GM19193 (cell line): ENCODE data around the gene AFAP1.

ENCODE experiments used
- POLR2A ChIP-seq: IDR thresholded peaks from 4 replicates; pipeline ENCODE4 v1.6.1; 2011; ENCODE audit not compliant: insufficient read depth, insufficient read length; ENCODE audit errors: extremely low read depth

Gene AFAP1

DNA sequence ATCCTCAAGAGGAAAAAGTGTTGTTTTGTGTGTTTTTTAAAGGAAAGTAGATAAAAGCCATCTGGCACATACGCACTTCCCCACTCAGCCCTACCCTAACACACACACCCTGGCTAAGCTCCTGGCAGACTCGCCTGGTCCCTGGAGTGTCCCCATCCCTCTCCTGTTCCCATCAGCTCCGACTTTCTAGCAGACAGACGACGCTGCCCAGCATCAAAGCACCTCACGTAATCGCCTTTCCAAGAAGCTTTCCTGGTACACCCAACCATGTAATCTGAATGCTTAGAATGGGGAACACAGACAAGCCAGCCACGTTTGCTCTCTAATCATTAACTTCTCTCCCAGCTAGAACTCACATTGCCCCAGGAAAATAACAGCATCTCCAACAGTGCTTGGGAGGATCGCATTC, 116.2 kb downstream of the AFAP1 start:
- TF ChIP-seq POLR2A = no peak

DNA sequence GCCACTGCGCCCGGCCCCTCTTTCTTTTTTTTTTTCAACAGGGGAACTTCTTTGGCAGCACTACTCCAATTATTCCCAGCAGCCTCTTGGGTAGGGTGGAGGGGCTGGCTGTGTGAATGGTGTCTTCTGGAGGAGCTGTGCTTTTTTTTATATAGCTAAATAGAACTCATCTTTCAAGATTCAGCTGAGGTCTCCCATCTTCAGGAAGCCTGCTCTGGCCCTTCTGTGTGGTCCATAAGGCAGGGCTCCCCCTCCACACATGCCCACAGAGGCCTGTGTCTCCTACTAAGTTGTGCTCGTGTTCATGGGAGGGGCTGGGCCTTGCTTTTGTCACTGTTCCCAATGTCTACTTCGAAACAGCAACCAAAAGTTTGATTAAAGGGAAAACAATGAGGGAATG, 116.8 kb downstream of the AFAP1 start:
- TF ChIP-seq POLR2A = no peak

DNA sequence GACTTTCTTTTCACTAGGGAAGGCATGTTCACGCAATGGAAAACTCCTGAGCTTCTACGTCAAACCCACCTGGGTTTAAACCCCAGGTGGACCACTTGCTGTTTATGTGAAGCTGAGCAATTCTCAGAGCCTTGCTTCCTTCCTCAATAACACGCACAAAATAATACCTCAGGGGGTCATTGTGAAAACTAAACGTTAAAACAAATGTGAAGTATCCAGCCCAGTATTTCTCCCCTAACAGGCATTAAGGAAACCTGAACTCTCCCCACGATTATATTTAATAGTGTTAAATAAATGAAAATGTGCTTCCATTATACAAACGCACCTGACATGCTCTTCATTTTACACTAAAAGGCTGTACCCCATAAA, 117.5 kb downstream of the AFAP1 start:
- TF ChIP-seq POLR2A = no peak

DNA sequence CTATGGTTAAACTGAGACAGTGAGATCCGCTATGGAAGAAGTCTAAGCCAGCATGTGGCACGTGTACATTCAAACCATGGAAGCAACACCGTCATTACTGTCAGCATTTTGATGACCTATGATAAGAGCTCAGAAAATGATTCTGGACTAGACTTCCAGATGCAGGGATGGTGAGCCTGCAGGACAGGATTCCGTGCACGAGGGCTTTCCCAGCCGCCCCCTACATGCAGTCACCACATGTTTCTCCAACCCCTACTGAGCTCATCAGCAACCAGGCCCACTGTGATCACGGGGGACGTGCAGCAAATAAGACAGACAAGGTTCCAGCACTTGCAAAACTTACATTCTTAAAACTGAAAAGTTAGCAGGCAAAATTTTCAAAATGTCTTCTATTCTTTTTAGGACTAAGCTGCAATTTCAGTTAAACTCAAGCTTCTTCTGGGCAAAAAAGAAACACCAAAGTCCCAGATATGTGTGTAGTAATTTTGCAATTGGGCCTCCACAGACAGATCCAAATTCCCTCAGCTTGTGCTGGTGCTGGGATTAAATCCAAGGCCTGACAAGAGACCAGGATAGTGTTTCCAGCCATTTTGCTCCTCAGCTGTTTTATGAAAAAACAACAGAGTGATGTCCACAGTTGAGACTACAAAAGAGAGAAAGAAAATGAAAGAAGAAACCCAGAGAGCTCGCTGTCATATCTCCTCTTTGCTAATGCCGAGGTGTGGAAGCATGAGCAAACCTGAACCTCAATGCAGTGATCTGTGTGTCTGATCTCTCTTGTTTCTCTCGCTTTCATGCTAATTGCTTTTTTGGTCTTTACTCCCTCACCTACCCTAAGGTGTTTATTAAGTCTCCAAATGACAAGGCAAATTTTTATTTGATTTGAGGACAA, 118.2 kb downstream of the AFAP1 start:
- TF ChIP-seq POLR2A = no peak

DNA sequence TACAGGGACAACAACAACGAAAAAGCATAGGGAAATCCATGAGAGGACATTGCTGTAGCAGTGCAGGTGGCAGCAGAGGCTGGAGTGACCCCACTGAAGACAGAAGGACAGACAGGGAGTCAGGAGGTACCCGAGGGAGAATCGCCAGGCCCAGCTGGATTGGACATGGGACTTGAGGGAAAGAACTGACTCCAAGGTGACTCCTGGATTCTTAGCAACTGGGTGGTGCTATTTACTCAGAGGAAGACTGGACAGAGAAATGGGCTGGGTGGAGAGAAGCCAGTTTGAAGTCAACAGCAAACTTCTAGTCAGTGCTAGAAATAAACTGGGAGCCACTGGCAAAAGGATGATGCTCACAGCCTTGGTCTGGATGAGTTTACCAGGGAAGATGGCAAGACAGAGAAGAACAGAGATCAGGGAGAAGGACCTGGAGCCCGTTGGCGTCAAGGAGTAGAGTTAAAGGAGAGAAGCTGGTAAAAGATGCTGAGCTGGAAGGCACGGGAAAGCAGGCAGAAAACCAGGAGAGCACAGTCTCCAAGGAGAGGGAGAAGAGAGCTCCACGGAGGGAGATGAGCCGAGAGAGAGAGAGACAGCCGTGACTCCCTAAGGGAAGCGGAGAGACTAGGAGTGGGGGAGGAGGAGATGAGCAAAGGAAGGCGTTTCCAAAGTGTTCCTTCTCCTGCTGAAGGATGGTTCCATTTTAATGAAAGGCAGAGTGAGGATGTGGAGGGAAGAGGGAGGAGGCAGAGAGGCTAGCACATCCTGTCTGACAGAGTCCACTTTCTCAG, 119.4 kb downstream of the AFAP1 start:
- TF ChIP-seq POLR2A = no peak

DNA sequence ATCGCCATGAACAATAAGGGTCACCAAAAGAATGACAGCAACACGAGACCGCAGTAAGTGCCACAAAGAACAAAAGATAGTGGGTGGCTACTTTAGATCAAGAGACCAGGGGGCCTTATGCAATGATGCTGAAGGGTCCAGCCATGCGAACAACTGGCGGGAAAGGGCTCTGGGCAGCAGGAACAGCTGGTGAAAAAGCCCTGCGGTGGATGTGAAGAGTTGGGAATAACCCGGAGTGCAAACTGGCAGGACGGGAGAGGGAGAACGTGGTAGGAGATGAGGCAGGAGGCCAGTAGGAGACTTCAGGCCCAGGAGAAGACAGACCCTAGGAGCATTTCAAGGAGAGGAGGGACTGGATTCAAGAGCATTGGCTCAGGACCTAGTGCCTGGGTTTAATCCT, 120.2 kb downstream of the AFAP1 start:
- TF ChIP-seq POLR2A = no peak

DNA sequence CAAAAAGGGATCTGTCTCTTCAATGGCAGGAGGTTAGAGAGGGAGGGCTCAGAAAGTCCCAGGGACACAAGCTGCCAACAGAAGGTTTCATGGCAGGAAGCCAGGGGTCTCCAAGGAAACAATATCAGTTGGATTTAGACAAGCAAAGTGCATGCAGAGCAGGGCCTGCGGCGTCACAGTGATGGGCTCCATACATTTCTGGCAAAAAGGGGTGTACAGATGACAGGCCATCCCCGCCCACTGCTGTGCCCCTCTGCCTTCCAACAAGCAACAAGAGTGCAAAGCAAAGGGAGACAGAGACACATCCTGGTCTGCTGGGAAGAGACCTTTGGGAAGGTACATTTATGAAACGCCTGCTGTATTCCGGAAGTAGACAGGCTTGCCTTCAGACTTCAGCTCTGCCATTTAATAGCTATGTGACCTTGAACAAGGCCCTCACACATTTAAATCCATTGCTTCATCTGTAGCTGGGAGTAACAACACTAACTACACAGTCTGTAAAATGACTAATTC, 121.2 kb downstream of the AFAP1 start:
- no peak for TF ChIP-seq POLR2A

DNA sequence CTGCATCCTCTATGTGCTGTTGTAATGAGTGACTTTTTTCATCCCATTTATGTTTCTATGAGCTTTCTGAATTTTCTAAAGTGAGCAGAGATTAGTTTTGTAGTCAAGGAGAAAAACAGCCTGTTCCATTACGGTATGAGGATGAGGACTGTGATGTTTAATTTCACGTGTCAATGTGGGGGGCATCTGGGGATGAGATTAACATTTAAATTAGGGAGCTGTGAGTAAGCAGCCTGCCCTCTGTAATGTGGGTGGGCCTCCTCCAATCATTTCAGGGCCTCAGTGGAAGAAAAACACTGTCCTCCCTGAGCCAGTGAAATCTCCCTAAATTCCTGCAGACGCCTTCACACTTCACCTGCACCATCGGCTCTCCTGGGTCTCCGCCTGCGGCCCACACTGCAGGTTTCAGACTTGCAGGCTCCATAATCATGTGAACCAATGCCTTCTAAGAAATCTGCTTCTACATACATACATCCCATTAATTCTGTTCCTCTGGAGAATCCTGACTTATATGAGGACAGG, 121.7 kb downstream of the AFAP1 start:
- TF ChIP-seq POLR2A = no peak

DNA sequence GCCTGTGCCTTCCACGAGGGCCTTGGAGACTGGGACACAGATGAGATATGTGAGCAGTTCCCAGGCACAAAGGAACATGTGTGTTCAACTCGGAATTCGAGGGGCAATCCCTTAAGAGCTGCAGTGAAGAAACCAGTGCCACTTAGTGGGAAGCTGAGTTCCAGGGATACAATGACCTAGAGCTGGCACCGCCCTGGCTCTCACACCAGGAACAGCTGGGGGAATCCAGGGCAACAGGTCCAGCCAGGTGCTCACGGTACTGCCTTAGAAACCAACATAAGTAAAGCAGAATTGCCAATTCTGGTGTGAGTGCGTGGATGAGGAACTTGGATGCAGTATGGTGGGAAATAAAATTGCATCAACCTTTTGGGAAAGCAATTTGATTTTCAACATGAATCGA, 122.9 kb downstream of the AFAP1 start:
- TF ChIP-seq POLR2A = no peak

DNA sequence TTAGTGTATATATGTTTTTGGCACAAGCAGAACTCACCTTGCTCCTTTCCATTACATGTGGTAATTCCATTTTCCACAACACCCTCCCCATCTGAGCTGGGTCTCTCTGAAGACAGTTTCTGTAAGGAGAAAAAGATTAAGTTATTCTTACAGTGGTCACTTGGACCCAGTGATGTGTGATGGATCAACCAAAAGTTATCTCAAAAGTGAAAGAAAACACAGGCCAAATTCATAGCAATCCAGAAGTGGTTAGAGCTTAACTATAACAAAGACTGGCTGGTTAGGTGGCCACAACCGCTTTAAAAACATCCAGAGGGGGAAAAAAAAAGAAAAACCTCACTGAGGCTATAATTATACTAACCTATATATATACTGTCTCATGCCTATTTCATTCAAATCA, 123.7 kb downstream of the AFAP1 start:
- TF ChIP-seq POLR2A = no peak

DNA sequence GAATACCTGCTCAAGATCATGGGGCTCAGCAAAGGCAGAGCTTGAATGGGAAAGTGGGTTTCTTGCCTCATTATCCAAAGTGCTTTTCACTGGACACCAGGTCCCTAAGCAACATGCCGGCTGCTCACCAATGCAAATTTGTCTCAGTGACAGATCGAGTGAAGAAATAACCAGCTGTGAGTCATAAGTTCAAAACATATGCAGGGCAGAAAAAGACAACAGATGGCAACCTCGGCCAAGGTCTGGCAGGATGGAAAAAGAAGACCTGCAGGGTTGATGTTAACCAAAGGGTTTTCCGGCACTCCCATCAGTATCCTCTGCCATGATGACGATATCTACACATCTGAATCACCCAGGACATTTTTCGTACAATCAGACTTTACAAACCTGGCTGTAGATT, 124.1 kb downstream of the AFAP1 start:
- no peak for TF ChIP-seq POLR2A

DNA sequence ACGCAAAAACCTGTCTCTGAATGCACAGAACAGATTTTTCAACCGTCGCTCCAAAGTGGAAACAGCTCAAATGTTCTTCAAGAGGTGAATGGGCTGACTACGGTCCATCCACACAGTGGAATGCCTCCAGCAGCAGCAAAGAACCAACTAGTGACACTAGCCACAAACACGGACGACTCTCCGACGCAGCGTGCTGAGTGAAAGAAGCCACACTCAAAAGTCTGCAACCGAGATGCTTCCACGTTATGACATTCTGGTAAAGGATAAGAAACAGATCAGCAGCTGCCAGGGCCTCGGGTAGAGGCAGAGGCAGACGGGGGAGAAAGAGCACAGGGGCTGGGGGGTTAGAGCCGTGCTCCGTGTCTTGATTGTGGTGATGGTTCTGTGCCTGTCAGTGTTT, 125.2 kb downstream of the AFAP1 start:
- no peak for TF ChIP-seq POLR2A

DNA sequence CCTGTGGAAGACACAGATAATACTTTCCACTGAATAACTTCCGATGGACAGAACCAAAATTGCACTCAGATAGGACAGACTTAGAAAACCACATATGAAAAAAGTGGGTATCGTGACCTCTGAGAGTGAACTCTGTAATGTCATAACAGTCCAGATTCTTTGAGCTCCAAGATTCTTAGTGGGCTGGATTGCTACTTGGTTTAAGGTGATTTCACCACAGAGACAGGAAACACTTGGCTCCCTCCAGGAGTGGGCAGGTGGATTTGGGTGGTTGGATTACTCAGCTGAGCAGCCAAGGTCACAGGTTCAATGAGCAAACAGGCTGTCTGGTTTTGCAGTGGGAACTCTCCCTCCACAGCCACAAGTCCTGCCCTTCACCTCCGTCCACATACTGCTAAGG, 126.0 kb downstream of the AFAP1 start:
- TF ChIP-seq POLR2A = no peak

DNA sequence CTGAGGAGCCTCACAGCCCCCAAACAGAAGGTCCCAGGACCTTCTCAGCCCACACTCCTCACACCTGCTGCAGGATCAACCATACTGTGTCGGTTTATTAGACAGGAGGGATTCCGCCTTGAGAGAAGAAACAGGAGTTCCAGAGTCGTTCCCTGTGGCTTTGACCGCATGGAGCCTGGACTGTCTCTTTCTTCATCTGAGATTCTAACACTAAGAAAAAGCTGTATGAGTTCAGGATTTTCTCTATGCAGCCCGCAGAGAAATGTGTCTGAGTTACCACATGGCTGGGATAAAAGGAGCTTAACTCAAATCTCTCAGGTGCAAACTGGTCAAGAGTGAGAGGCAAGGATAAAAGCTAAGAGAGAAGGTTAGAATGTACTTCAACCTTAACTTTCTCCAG, 126.7 kb downstream of the AFAP1 start:
- no peak for TF ChIP-seq POLR2A

DNA sequence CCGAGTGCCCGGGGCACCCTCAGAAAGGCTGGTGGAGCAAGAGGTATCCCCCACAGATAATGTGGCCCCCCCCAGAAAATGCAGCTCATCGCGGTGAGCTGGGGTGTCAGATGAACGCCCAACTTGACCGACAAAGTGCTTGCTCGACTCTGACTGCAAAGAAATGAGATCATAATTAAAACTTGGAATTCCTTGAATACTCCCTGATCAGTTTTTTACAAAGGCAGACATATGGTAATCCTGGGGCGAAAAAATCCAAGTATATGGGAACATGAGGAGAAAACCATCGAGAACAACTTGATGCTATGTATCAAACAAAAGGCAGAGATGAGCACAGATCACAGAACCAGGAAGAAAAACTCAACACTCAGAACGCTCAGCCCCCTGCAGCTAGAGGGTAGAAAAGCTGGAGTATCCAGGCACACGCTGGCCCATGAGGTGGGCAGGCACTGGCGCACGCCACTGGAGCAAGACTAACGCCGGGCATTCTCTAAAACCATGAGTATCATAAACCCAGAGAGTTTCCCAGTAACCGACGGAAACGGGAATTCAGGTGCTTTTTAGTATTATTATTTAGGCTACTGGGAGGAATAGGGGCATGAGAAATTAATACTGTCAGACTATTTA, 127.3 kb downstream of the AFAP1 start:
- no peak for TF ChIP-seq POLR2A
